Liver (tissue), 3 donors: ENCODE measurements around the gene ATG2B.

ENCODE experiments used
- CTCF ChIP-seq: fragments of 150-350 bp; IDR thresholded peaks from 2 replicates; pipeline ENCODE4 v1.5.1; 2017; ENCODE audit warnings: improper control_type of control experiment, low read depth, low read length; ENCODE audit not compliant: missing input control
- RAD21 ChIP-seq, 2 donors: IDR thresholded peaks; 2 replicates each; pipeline ENCODE4 v1.6.1; 2016; ENCODE audit warnings: antibody characterized with exemption in 2 of 2, mild to moderate bottlenecking in 2 of 2
- SP1 ChIP-seq: IDR thresholded peaks from 2 replicates; pipeline ENCODE4 v1.6.1; 2018; ENCODE audit warnings: antibody characterized with exemption, mild to moderate bottlenecking
- TAF1 ChIP-seq: conservative IDR thresholded peaks from 2 replicates; pipeline ENCODE4 v1.6.1; 2016; ENCODE audit warnings: antibody characterized with exemption, mild to moderate bottlenecking
- YY1 ChIP-seq: IDR thresholded peaks from 2 replicates; pipeline ENCODE4 v1.6.1; 2016; ENCODE audit warnings: antibody characterized with exemption, mild to moderate bottlenecking
- TF ChIP-seq, protein P1 (sequence below): IDR thresholded peaks from 2 replicates; pipeline ENCODE4 v1.6.1; 2016; ENCODE audit warnings: antibody characterized with exemption
- donor health status: healthy.
- donor health status: healthy.

- TF ChIP-seq CTCF: no peak
- TF ChIP-seq, protein P1, sequence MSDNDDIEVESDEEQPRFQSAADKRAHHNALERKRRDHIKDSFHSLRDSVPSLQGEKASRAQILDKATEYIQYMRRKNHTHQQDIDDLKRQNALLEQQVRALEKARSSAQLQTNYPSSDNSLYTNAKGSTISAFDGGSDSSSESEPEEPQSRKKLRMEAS: no peak
- TF ChIP-seq SP1: no peak
- TF ChIP-seq RAD21 (IDR thresholded peaks at IDR 0.05): no peak
- no peak for TF ChIP-seq TAF1
- TF ChIP-seq YY1: no peak
These were observed 58.2 kb downstream of the ATG2B start for GRCh38 chr14:96304956-96305355.
